ENCODE data around the gene SMAP1.
"Not testable (repeated sequence)": the region's sequence is repeated elsewhere in the genome, so short reads cannot be mapped to it uniquely, and the experiment has no call there.

DNA sequence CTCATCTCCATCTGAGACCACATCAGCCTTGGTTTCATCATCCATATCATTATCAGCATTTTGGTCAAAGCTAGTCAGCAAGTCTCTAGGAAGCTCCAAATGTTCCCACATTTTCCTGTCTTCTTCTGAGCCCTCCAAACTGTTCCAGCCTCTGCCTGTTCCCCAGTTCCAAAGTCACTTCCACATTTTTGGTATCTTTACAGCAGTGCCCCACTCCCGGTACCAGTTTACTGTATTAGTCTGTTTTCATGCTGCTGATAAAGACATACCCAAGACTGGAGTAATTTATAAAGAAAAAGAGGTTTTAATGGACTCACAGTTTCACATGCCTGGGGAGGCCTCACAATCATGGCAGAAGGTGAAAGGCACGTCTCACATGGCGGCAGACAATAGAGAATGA is 74.8 kb downstream of the SMAP1 start:
- TF ChIP-seq, protein P1, sequence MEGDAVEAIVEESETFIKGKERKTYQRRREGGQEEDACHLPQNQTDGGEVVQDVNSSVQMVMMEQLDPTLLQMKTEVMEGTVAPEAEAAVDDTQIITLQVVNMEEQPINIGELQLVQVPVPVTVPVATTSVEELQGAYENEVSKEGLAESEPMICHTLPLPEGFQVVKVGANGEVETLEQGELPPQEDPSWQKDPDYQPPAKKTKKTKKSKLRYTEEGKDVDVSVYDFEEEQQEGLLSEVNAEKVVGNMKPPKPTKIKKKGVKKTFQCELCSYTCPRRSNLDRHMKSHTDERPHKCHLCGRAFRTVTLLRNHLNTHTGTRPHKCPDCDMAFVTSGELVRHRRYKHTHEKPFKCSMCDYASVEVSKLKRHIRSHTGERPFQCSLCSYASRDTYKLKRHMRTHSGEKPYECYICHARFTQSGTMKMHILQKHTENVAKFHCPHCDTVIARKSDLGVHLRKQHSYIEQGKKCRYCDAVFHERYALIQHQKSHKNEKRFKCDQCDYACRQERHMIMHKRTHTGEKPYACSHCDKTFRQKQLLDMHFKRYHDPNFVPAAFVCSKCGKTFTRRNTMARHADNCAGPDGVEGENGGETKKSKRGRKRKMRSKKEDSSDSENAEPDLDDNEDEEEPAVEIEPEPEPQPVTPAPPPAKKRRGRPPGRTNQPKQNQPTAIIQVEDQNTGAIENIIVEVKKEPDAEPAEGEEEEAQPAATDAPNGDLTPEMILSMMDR (IDR thresholded peaks at IDR 0.05), result not testable (repeated sequence)
- TF ChIP-seq ZFX (IDR thresholded peaks at IDR 0.05; ENCODE audit: borderline replicate concordance), result not testable (repeated sequence)
